Ramos (cell line): ENCODE results near the gene APBA1.

ENCODE experiments used
- in situ Hi-C: fragments of 300-500 bp; cut with MboI; formaldehyde crosslinking; loops from one replicate; pipeline ENCODE4 v1.14.3; 2022; ENCODE audit warnings: low sequenced_read_pairs; ENCODE audit not compliant: unreplicated experiment

APBA1 gene

DNA sequence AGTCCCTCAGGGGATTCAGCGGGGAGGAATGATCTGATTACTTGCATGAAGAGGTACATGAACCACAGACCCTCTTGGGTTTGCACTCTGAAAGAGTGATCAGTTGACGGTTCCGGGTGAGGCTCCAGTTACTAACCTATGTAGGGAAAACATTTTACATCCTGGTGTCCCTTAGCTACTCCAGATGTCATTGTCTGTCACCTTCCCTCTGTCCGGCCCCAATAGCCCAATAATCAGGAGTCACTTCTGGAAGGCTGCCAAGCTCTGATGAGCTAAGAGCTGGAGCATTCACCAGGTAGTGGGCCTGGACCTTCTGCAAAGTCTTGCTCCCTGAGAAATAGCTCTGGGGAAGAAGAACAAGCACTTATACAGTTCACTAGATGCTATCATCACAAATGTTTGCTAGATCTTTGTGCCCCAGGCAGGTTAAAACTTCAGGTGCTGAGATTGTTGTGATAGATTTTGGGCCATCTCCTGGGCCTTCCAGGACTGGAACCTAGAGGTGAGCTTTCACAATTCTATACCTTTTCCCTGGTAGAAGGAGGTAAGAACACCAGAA lies 282.7 kb downstream of the APBA1 start:
- in situ Hi-C loops = loop anchor here (25.0 kb wide), 1 partner anchor 327 kb away; no protein-coding TSS in a partner anchor

DNA sequence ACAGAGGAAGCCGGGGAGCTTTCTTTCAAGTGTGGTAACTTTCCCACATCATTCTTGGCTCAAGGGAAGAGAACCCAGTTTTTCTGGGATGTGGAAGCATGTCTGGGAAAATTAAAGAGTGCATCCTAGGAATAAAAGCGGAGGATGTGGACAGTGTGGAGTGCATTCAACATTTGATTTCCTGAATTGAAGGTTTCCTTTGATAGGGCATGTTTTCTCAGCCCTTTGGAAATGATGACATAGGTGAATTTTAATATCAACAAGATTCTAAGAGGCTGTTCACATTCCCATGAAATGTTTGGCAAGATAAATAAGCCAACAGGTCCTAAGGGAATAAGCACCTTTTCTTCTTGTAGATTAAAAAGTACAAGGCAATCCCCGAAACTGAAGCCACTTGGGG lies 283.6 kb downstream of the APBA1 start:
- in situ Hi-C loops = loop anchor here (25.0 kb wide), 1 partner anchor 326 kb away; no protein-coding TSS in a partner anchor

DNA sequence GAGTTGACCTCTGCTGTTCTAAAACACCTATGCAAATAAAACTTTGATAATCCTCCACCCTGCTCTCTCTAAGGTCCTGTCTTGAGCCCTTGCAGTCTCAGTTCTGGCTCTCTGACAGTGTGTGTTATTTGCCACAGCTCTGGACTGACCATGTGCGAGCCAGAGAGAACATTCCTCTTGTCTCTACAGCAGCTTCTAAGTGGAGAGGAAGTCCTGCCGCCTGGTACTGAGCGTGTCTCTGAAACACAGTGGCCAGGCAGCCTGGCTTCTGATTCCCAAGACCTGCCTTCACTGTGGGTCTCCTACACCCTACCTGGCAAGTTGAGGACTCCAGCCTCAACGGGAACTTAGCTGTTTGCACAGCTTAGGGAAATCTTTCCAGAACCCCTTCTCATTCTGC lies 285.5 kb downstream of the APBA1 start:
- in situ Hi-C loops = loop anchor here (25.0 kb wide), 1 partner anchor 324 kb away; no protein-coding TSS in a partner anchor

GRCh38 chr9:69385581-69386033 lies 286.6 kb downstream of the APBA1 start:
- in situ Hi-C loops = loop anchor here (25.0 kb wide), 1 partner anchor 323 kb away; no protein-coding TSS in a partner anchor

- in situ Hi-C loops = loop anchor here (25.0 kb wide), 1 partner anchor 320 kb away; no protein-coding TSS in a partner anchor
These were observed 290.0 kb downstream of the APBA1 start for GRCh38 chr9:69382135-69382534.

- in situ Hi-C loops = loop anchor here (25.0 kb wide), 1 partner anchor 319 kb away; no protein-coding TSS in a partner anchor
These were observed 291.4 kb downstream of the APBA1 start for GRCh38 chr9:69380811-69381210.

DNA sequence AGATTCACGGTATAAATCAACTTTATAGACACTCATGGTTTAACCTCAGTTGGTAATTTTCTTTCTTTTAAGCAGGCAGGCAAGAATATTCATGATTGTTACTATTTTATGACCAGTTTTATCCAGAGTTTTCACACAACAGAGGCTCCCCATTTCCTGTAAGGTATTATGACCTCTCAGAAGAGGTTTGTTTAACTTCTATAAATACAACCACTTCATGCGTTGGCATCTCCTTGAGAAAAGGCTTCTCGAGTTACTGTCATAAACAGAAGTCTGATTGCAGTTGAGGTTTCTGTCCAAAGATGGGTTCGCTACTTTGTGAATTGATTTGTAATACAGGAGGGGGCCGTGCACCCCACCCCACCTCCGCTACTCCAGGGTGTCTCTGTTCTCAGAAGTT lies 291.9 kb downstream of the APBA1 start:
- in situ Hi-C loops = loop anchor here (25.0 kb wide), 1 partner anchor 318 kb away; no protein-coding TSS in a partner anchor

GRCh38 chr9:69379270-69379982 lies 292.7 kb downstream of the APBA1 start:
- in situ Hi-C loops = loop anchor here (25.0 kb wide), 1 partner anchor 317 kb away; no protein-coding TSS in a partner anchor

DNA sequence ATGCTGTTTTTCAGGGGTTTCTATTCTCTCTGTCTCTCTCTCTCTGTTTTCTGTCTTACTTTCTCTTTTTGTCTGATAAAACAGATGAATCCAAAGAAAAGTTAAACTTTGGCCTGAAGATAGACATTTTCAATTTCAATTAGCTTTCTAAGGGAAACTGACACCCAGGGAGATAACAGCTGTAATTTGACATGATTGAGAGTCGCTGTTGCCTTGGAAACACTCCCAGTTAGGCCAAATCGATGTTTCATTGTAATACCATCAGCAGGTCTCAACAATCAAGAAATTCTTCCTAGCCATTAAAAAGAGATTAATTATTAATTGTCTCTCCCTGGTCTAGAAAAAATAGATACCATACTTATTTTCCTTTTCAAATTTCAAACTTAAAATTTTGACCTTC lies 294.2 kb downstream of the APBA1 start:
- in situ Hi-C loops = loop anchor here (25.0 kb wide), 1 partner anchor 316 kb away; no protein-coding TSS in a partner anchor
